ENCODE measurements around the gene NMNAT2. TPM values are rescaled to one million over a fixed set of nuclear protein-coding genes. Genes with fewer than 3 reads are reported as not detected.

Gene NMNAT2
- total RNA-seq, 2 donors from 2014 or later: 1.7 to 5.1 TPM

DNA sequence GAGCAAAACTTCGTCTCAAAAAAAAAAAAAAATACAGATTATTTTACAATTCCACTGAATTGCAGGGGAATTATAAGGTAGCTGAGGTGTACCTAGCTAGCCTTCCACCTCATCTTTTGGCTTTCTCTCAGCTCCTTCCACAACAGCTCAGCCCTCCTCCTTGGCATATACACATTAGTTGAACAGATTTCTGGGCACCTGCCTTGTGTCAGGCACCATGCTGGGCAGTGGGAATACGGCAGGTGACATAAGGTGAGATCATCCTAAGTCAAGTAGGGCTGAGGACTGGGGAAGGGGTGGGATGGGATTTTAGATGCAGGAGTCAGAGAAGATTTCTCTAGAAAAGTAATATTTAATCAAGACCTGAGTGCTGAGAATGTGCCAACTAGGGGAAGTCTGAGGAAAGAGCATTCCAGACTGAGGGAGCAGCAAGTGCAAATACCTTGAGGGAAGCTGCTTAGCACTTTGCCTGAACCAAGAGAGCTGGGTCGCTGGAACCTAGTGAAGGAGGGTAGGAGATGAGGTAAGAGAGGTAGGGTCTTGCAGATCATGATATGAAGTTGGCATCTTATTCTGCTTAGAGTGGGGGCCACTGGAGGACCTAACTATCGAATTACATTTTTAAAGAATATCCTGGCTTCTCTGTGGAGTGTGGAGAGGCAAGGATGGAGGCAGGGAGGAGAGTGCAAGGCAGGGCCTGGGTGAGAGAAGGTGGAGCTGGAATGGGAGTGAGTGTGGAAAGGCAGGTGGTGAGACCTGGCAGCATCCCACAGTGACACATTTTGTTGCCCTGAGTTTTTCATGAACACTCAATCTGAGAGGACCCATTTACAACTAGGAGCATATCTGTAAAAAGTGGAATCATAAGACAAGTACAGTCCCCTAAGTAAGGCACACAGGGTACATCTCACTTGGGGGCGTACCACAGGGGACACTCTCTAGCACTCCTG lies 203.9 kb downstream of the NMNAT2 start:
- Histone ChIP-seq H3K27ac (ENCODE audit: low read depth, low read length) (no peak overlapping the region), H3K4me3 (ENCODE audit: low read length) (no peak overlapping the region), H3K27me3 (ENCODE audit: control insufficient read depth, insufficient read depth, low read length, poor library complexity, severe bottlenecking) (peaks cover 63% of the 10 kb centered on the region), H3K4me1 (ENCODE audit: control insufficient read depth, insufficient read depth, low read length) (no peaks in the 10 kb centered on the region), H3K9ac (ENCODE audit: extremely low read depth, low read length, poor library complexity, severe bottlenecking) (no peak overlapping the region), H3K9me3 (ENCODE audit: control insufficient read depth, low read length) (no peaks in the 10 kb centered on the region), H3K36me3 (ENCODE audit: control insufficient read depth, insufficient read depth, low read length) (no peaks in the 10 kb centered on the region)
- Mint-ChIP-seq H3K36me3 (ENCODE audit: low read depth) (no peaks in the 10 kb centered on the region), H3K27ac (no peak overlapping the region), H3K4me3 (no peak overlapping the region), H3K27me3 (ENCODE audit: insufficient read depth) (peaks cover 19% of the 10 kb centered on the region), H3K9me3 (no peaks in the 10 kb centered on the region), H3K4me1 (peaks cover 16% of the 10 kb centered on the region)
- WGBS, 2 experiments (ENCODE audit: insufficient coverage in 1 of 2, insufficient read length in 1 of 2): 92 to 95% methylated on average over 2 to 5 of the region's 5 CpGs
- no peak for DNase-seq
- TF ChIP-seq, protein P1, sequence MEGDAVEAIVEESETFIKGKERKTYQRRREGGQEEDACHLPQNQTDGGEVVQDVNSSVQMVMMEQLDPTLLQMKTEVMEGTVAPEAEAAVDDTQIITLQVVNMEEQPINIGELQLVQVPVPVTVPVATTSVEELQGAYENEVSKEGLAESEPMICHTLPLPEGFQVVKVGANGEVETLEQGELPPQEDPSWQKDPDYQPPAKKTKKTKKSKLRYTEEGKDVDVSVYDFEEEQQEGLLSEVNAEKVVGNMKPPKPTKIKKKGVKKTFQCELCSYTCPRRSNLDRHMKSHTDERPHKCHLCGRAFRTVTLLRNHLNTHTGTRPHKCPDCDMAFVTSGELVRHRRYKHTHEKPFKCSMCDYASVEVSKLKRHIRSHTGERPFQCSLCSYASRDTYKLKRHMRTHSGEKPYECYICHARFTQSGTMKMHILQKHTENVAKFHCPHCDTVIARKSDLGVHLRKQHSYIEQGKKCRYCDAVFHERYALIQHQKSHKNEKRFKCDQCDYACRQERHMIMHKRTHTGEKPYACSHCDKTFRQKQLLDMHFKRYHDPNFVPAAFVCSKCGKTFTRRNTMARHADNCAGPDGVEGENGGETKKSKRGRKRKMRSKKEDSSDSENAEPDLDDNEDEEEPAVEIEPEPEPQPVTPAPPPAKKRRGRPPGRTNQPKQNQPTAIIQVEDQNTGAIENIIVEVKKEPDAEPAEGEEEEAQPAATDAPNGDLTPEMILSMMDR (conservative IDR thresholded peaks at IDR 0.05): no peak

DNA sequence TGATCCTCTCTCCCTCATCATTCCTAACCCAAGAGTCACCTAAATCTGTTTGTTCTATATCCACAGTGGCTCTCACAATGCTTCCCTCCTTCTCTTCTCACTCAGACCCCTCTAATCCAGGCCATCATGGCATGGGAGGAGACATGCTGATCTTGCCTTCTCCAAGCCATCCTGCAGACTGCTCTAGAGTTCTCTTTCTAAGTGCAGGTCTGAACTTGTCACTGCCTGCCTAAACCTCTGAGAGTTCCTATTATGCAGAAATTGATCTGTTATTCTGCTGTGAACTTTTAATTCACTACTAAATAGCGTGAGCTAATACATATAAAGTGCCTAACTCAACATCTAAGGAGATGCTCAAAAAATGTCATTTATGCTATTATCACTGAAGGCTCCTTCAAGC lies 205.3 kb downstream of the NMNAT2 start:
- H3K9me3 ChIP-seq (ENCODE audit: control insufficient read depth, low read length): no peaks in the 10 kb centered on the region
- H3K4me1 Mint-ChIP-seq: peaks cover 8% of the 10 kb centered on the region
- WGBS, 2 experiments (ENCODE audit: insufficient coverage in 1 of 2, insufficient read length in 1 of 2): 94 to 100% methylated on average over 1 of the region's 1 CpG
- TF ChIP-seq, protein P1 (conservative IDR thresholded peaks at IDR 0.05): no peak
- no peaks in the 10 kb centered on the region for H3K4me1 ChIP-seq (ENCODE audit: control insufficient read depth, insufficient read depth, low read length)
- H3K36me3 Mint-ChIP-seq (ENCODE audit: low read depth): no peaks in the 10 kb centered on the region
- H3K27ac Mint-ChIP-seq: no peak overlapping the region
- H3K27ac ChIP-seq (ENCODE audit: low read depth, low read length): no peak overlapping the region
- H3K36me3 ChIP-seq (ENCODE audit: control insufficient read depth, insufficient read depth, low read length): no peaks in the 10 kb centered on the region
- H3K27me3 ChIP-seq (ENCODE audit: control insufficient read depth, insufficient read depth, low read length, poor library complexity, severe bottlenecking): peaks cover 53% of the 10 kb centered on the region
- no peak overlapping the region for H3K4me3 Mint-ChIP-seq
- H3K4me3 ChIP-seq (ENCODE audit: low read length): no peak overlapping the region
- no peak for DNase-seq
- H3K9me3 Mint-ChIP-seq: no peaks in the 10 kb centered on the region
- H3K9ac ChIP-seq (ENCODE audit: extremely low read depth, low read length, poor library complexity, severe bottlenecking): no peak overlapping the region
- peaks cover 17% of the 10 kb centered on the region for H3K27me3 Mint-ChIP-seq (ENCODE audit: insufficient read depth)

GRCh38 chr1:183210681-183211080 lies 207.5 kb downstream of the NMNAT2 start:
- no peaks in the 10 kb centered on the region for H3K4me1 Mint-ChIP-seq
- DNase-seq: no peak
- H3K4me1 ChIP-seq (ENCODE audit: control insufficient read depth, insufficient read depth, low read length): no peaks in the 10 kb centered on the region
- peaks cover 31% of the 10 kb centered on the region for H3K27me3 ChIP-seq (ENCODE audit: control insufficient read depth, insufficient read depth, low read length, poor library complexity, severe bottlenecking)
- H3K9me3 Mint-ChIP-seq: no peaks in the 10 kb centered on the region
- TF ChIP-seq, protein P1 (conservative IDR thresholded peaks at IDR 0.05): no peak
- H3K9ac ChIP-seq (ENCODE audit: extremely low read depth, low read length, poor library complexity, severe bottlenecking): no peak overlapping the region
- no peaks in the 10 kb centered on the region for H3K36me3 Mint-ChIP-seq (ENCODE audit: low read depth)
- H3K4me3 ChIP-seq (ENCODE audit: low read length): no peak overlapping the region
- no peaks in the 10 kb centered on the region for H3K36me3 ChIP-seq (ENCODE audit: control insufficient read depth, insufficient read depth, low read length)
- H3K27ac ChIP-seq (ENCODE audit: low read depth, low read length): no peak overlapping the region
- H3K27me3 Mint-ChIP-seq (ENCODE audit: insufficient read depth): peaks cover 10% of the 10 kb centered on the region
- H3K9me3 ChIP-seq (ENCODE audit: control insufficient read depth, low read length): no peaks in the 10 kb centered on the region
- H3K27ac Mint-ChIP-seq: no peak overlapping the region
- no peak overlapping the region for H3K4me3 Mint-ChIP-seq
